KMS-11 (cell line): Measurements from ENCODE around the gene EFNA4.

Experiments used
- H2AFZ ChIP-seq: fragments of 200-600 bp; sonication (generic); 2 replicates; pipeline ENCODE4 v1.6.1; 2016; ENCODE audit warnings: antibody characterized with exemption, mixed run types, low read depth
- H3K27ac ChIP-seq: fragments of 200-600 bp; sonication (generic); 2 replicates; pipeline ENCODE4 v1.6.1; 2016; ENCODE audit warnings: mild to moderate bottlenecking, mixed run types
- H3K27me3 ChIP-seq: fragments of 200-600 bp; sonication (generic); 2 replicates; pipeline ENCODE4 v1.6.1; 2017; ENCODE audit warnings: mild to moderate bottlenecking, low read depth, mixed run types, moderate library complexity; ENCODE audit not compliant: insufficient read depth
- H3K36me3 ChIP-seq: fragments of 200-600 bp; sonication (generic); 2 replicates; pipeline ENCODE4 v1.6.1; 2017; ENCODE audit warnings: mild to moderate bottlenecking, mixed run types; ENCODE audit not compliant: insufficient read depth
- H3K4me1 ChIP-seq: fragments of 200-600 bp; sonication (generic); 2 replicates; pipeline ENCODE4 v1.6.1; 2016; ENCODE audit warnings: mild to moderate bottlenecking, low read depth, mixed run types; ENCODE audit not compliant: poor library complexity, severe bottlenecking
- H3K4me2 ChIP-seq: fragments of 200-600 bp; sonication (generic); 2 replicates; pipeline ENCODE4 v1.7.0; 2016; ENCODE audit warnings: mild to moderate bottlenecking, mixed run types
- H3K4me3 ChIP-seq: fragments of 200-600 bp; sonication (generic); IDR thresholded peaks from 2 replicates; pipeline ENCODE4 v1.6.1; 2017; ENCODE audit warnings: low read depth, low read length, mixed read lengths; ENCODE audit not compliant: insufficient read depth
- H3K79me2 ChIP-seq: fragments of 200-600 bp; sonication (generic); 2 replicates; pipeline ENCODE4 v1.6.1; 2016; ENCODE audit warnings: low read depth, mixed run types; ENCODE audit not compliant: insufficient read depth
- H3K9ac ChIP-seq: fragments of 200-600 bp; sonication (generic); 2 replicates; pipeline ENCODE4 v1.6.1; 2016; ENCODE audit warnings: mild to moderate bottlenecking, mixed run types
- H4K20me1 ChIP-seq: fragments of 200-600 bp; sonication (generic); 2 replicates; pipeline ENCODE4 v1.6.1; 2016; ENCODE audit warnings: mild to moderate bottlenecking, mixed run types; ENCODE audit not compliant: insufficient read depth
- TF ChIP-seq, protein P1 (sequence below): fragments of 200-600 bp; sonication (generic); conservative IDR thresholded peaks from 2 replicates; pipeline ENCODE4 v1.6.1; 2017; ENCODE audit warnings: low read depth, mild to moderate bottlenecking, antibody characterized with exemption, low read length, moderate library complexity, mixed read lengths

The EFNA4 gene

DNA sequence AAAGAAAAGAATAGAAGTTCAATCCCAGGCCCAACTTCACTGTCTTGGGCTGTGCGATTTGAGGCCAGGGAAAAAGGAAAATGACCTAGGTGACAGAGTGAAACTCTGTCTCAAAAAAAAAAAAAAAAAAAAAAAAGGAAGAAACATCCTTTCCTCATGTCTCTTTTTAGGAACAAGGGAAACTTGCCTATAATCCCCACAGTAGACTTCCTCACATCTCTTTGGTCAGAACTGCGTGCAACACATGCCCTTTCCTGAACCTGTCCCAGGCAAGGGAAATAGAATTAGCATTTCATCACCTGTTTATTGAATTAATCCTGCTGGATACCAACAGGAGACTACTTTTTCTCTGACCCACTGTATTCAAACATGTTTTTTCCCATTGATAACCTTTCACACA is 27.6 kb upstream of the EFNA4 start:
- H3K79me2 ChIP-seq, result no peaks in the 10 kb centered on the region
- H3K9ac ChIP-seq, result no peak overlapping the region
- H3K4me2 ChIP-seq, result no peak overlapping the region
- H2AFZ ChIP-seq, result no peak overlapping the region
- no peak overlapping the region for H3K27ac ChIP-seq
- peaks cover 33% of the 10 kb centered on the region; the same call in 1 of the 2 replicates for H3K27me3 ChIP-seq
- H3K36me3 ChIP-seq, result no peaks in the 10 kb centered on the region
- H3K4me1 ChIP-seq, result peaks cover 5% of the 10 kb centered on the region
- no peaks in the 10 kb centered on the region for H4K20me1 ChIP-seq
- no peak overlapping the region for H3K4me3 ChIP-seq
- TF ChIP-seq, protein P1, sequence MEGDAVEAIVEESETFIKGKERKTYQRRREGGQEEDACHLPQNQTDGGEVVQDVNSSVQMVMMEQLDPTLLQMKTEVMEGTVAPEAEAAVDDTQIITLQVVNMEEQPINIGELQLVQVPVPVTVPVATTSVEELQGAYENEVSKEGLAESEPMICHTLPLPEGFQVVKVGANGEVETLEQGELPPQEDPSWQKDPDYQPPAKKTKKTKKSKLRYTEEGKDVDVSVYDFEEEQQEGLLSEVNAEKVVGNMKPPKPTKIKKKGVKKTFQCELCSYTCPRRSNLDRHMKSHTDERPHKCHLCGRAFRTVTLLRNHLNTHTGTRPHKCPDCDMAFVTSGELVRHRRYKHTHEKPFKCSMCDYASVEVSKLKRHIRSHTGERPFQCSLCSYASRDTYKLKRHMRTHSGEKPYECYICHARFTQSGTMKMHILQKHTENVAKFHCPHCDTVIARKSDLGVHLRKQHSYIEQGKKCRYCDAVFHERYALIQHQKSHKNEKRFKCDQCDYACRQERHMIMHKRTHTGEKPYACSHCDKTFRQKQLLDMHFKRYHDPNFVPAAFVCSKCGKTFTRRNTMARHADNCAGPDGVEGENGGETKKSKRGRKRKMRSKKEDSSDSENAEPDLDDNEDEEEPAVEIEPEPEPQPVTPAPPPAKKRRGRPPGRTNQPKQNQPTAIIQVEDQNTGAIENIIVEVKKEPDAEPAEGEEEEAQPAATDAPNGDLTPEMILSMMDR, result no peak

DNA sequence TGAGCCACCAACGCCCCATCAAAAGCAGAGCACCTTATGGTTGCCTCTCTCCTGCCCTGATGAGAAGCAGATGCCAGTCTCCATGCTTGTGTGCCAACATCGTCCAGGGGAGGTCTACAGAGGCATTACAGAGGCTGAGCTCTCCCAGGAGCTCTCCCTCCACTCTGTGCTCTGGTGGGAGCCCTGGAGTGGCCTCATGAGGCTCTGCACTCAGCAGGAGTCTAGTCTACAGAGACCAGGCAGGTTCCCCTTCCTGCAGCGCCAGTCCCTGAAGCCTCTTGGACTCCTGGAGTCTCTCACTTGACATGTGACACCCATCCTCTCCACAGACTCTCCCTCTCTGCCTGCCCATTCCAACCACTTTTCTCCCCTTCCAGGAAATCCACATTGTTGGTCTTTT is 26.5 kb upstream of the EFNA4 start:
- H3K79me2 ChIP-seq, result no peaks in the 10 kb centered on the region
- TF ChIP-seq, protein P1, result no peak
- no peak overlapping the region for H3K27ac ChIP-seq
- peaks cover 27% of the 10 kb centered on the region; the same call in 1 of the 2 replicates for H3K27me3 ChIP-seq
- H3K36me3 ChIP-seq, result no peaks in the 10 kb centered on the region
- H3K4me1 ChIP-seq, result peaks cover 5% of the 10 kb centered on the region
- H4K20me1 ChIP-seq, result no peaks in the 10 kb centered on the region
- no peak overlapping the region for H3K4me3 ChIP-seq
- H2AFZ ChIP-seq, result no peak overlapping the region
- no peak overlapping the region for H3K9ac ChIP-seq
- H3K4me2 ChIP-seq, result no peak overlapping the region

DNA sequence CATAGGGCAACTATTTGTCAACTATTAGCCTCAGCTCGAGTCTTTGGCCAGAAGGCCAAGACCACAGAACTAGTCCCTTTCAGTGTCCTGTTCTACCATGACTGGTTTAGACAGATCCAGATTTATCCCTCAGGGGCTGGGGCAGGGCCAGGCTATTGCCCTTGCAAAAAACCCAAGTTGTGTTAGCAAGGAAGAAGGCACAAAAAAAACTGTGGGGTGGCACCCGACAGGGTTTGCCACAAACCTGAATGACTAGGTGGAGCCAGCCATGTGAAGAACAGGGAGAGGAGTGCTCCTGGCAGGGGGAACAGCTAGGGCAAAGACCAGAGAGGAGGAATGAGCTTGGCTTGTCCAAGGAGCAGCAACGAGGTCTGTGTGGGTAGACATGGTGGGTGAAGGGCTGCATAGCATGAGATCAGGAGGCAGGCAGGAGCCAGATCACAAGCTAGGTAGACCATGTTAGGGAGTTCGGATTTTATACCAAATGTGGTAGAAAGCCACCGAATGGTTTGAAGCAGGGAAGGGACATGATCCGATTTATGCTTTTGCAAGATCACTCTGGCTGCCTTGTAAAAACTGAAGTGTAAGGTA is 25.6 kb upstream of the EFNA4 start:
- H4K20me1 ChIP-seq, result no peaks in the 10 kb centered on the region
- no peak overlapping the region for H3K4me2 ChIP-seq
- H3K4me3 ChIP-seq, result no peak overlapping the region
- H3K27ac ChIP-seq, result no peak overlapping the region
- H3K4me1 ChIP-seq, result peaks cover 5% of the 10 kb centered on the region
- H3K9ac ChIP-seq, result no peak overlapping the region
- no peak overlapping the region for H2AFZ ChIP-seq
- TF ChIP-seq, protein P1, result no peak
- no peaks in the 10 kb centered on the region for H3K36me3 ChIP-seq
- peaks cover 22% of the 10 kb centered on the region; the same call in 1 of the 2 replicates for H3K27me3 ChIP-seq
- H3K79me2 ChIP-seq, result no peaks in the 10 kb centered on the region

DNA sequence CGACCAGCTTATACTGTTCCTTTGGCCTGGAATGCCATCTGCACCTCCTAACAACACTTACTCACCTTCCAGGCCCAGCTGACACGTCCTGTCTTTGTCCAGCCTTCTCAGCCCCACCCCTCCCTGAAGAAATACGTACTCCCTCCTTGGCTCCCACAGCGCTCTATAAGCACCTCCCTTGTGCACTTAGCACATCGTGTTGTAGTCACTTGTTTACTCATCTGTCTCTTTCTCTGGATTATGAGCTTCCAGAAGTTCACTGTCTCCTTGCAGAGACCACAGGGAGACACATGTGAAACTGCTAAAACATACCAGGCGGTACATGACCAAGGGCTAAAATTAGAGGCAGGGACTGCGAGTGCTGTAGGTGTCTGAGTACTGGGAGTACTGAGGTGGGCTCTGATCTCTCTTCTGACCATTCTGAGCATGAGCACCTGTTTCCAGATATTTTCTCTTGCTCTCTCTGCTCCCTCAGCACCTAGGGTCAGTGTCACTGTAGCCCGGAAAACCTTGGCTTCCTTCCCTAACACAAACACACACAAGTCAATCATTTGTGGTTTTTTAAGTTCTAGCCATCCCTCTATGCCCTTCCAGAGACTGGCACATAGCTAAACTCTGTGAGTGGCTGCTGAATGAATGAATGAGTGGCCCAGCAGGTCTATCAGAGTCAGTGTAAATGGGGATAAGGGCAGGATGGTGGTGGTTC is 24.8 kb upstream of the EFNA4 start:
- Histone ChIP-seq H3K4me3 (no peak overlapping the region), H2AFZ (no peak overlapping the region), H3K27ac (no peak overlapping the region), H3K27me3 (peaks cover 15% of the 10 kb centered on the region; the same call in 1 of the 2 replicates), H3K4me2 (no peak overlapping the region), H4K20me1 (no peaks in the 10 kb centered on the region), H3K4me1 (peaks cover 9% of the 10 kb centered on the region), H3K36me3 (no peaks in the 10 kb centered on the region), H3K79me2 (no peaks in the 10 kb centered on the region), H3K9ac (no peak overlapping the region)
- TF ChIP-seq, protein P1, result no peak
